Stomach (tissue), 9 donors: ENCODE data around the gene FAXDC2. TPM values are rescaled to one million over a fixed set of nuclear protein-coding genes. Genes with fewer than 3 reads are reported as not detected.

Experiments used
- DNase-seq, 2 donors: peaks; one replicate each; pipeline versions ENCODE4 v3.0.0 to v3.0.0-alpha.2; 2013 to 2019
- H3K27ac ChIP-seq, 5 donors: fragments of 200-600 bp in 4 of 5; sonication (generic) in 4 of 5; one replicate each; pipeline ENCODE4 v1.5.1; 2013 to 2019; ENCODE audit warnings: mild to moderate bottlenecking in 1 of 5, moderate library complexity in 1 of 5
- H3K27me3 ChIP-seq, 3 donors: fragments of 200-600 bp; sonication (generic); one replicate each; pipeline ENCODE4 v1.5.1; 2017 to 2019; ENCODE audit warnings: mixed run types in 1 of 3
- H3K36me3 ChIP-seq, 4 donors: fragments of 200-600 bp; sonication (generic); 1 replicate in 3 of 4; 2 replicates in 1 of 4; pipeline ENCODE4 v1.5.1; 2016 to 2019
- H3K4me1 ChIP-seq, 4 donors: fragments of 200-600 bp; sonication (generic); one replicate each; pipeline ENCODE4 v1.5.1; 2016 to 2019
- H3K4me3 ChIP-seq, 4 donors: fragments of 200-600 bp; sonication (generic) in 3 of 4; one replicate each; pipeline ENCODE4 v1.5.1; 2016 to 2019; ENCODE audit warnings: mild to moderate bottlenecking in 1 of 4
- H3K9me3 ChIP-seq, 4 donors: fragments of 200-600 bp; sonication (generic); one replicate each; pipeline ENCODE4 v1.5.1; 2016 to 2019
- EP300 ChIP-seq: sonication (generic); formaldehyde crosslinking; IDR thresholded peaks from one replicate; pipeline ENCODE4 v1.6.1; 2017; ENCODE audit warnings: antibody characterized with exemption
- POLR2A ChIP-seq, 4 donors: fragments of 450-650 bp; IDR thresholded peaks; one replicate each; pipeline ENCODE4 v1.6.1; 2016; ENCODE audit warnings: antibody characterized with exemption in 4 of 4, control low read depth in 2 of 4, mild to moderate bottlenecking in 1 of 4, moderate library complexity in 1 of 4
- POLR2AphosphoS5 ChIP-seq, 3 donors: sonication (generic); formaldehyde crosslinking; IDR thresholded peaks; one replicate each; pipeline ENCODE4 v1.6.1; 2016; ENCODE audit warnings: antibody characterized with exemption in 3 of 3
- WGBS, 5 donors: extraction: QIAGEN DNeasy Blood & Tissue Kit in 3 of 5; methylation state at CpG; one replicate each; pipeline versions ENCODE4 v1.1.5 to v1.1.7; 2013 to 2018; 5-methylcytosine and 5-hydroxymethylcytosine counted together
- intact Hi-C: fragments of 100-400 bp; cut with DNase I; formaldehyde crosslinking; loops from one replicate; pipeline ENCODE4 v1.15.1; 2023; ENCODE audit warnings: low total_unique reads
- polyA plus RNA-seq, 3 donors: library from polyadenylated mRNA; stranded (reverse); fragments of 200-250 nt; gene quantifications; one replicate each; pipeline ENCODE4 v1.2.3, GENCODE V29; 2013
- total RNA-seq, 5 donors: library from RNA; depleted of rRNA; stranded (reverse); fragments of >200 nt; gene quantifications; one replicate each; pipeline versions ENCODE4 v1.1.0 to v1.2.3, GENCODE V29; 2014 to 2016
- TF ChIP-seq, protein P1 (sequence below), 7 experiments: fragments of 450-650 bp in 4 of 7; fragments of 200-600 bp in 3 of 7; sonication (generic) in 3 of 7; IDR thresholded peaks; one replicate each; pipeline ENCODE4 v1.5.1; 2016 to 2019; ENCODE audit warnings: antibody characterized with exemption in 7 of 7, control low read depth in 2 of 7, mild to moderate bottlenecking in 1 of 7
- donor health status: healthy with polysubstance abuse.
- donor health status: Bipolar disorder and iron deficiency.
- donor health status: healthy.

The FAXDC2 gene
- total and polyA plus RNA-seq, 8 donors, result 4.9 to 160 (median 18.1) TPM

- no peak for DNase-seq
- Histone ChIP-seq H3K27me3 (no peaks in the 10 kb centered on the region), H3K9me3 (no peaks in the 10 kb centered on the region), H3K27ac (no peak overlapping the region), H3K4me3 (no peak overlapping the region), H3K4me1 (peaks cover 0 to 7% (median 0%) of the 10 kb centered on the region in 4 donors), H3K36me3 (peaks cover 37 to 98% (median 94%) of the 10 kb centered on the region in 4 donors)
- no peak for TF ChIP-seq POLR2AphosphoS5 (IDR thresholded peaks at IDR 0.05)
- TF ChIP-seq, protein P1, sequence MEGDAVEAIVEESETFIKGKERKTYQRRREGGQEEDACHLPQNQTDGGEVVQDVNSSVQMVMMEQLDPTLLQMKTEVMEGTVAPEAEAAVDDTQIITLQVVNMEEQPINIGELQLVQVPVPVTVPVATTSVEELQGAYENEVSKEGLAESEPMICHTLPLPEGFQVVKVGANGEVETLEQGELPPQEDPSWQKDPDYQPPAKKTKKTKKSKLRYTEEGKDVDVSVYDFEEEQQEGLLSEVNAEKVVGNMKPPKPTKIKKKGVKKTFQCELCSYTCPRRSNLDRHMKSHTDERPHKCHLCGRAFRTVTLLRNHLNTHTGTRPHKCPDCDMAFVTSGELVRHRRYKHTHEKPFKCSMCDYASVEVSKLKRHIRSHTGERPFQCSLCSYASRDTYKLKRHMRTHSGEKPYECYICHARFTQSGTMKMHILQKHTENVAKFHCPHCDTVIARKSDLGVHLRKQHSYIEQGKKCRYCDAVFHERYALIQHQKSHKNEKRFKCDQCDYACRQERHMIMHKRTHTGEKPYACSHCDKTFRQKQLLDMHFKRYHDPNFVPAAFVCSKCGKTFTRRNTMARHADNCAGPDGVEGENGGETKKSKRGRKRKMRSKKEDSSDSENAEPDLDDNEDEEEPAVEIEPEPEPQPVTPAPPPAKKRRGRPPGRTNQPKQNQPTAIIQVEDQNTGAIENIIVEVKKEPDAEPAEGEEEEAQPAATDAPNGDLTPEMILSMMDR (IDR thresholded peaks at IDR 0.05), result no peak
- TF ChIP-seq POLR2A (IDR thresholded peaks at IDR 0.05), result no peak
- no peak for TF ChIP-seq EP300
- 85 to 96% (median 94%) methylated on average over 4 to 5 of the region's 5 CpGs for WGBS, 5 donors
- intact Hi-C loops, result no loop called here
Observed at GRCh38 chr5:154820383-154820782, 30.0 kb downstream of the FAXDC2 start.

- H3K4me1 ChIP-seq, result peaks cover 0 to 7% (median 0%) of the 10 kb centered on the region in 4 donors
- no peak overlapping the region for H3K4me3 ChIP-seq
- peaks cover 46 to 100% (median 96%) of the 10 kb centered on the region in 4 donors for H3K36me3 ChIP-seq
- H3K9me3 ChIP-seq, result no peaks in the 10 kb centered on the region
- 58 to 78% (median 73%) methylated on average over 7 of the region's 7 CpGs for WGBS, 5 donors
- H3K27ac ChIP-seq, result peak overlapping the region in 2 of 5 donors; percentile 16 to 19
- TF ChIP-seq, protein P1 (IDR thresholded peaks at IDR 0.05), result no peak
- TF ChIP-seq POLR2AphosphoS5 (IDR thresholded peaks at IDR 0.05) (no peak), EP300 (no peak), POLR2A (IDR thresholded peaks at IDR 0.05) (no peak)
- H3K27me3 ChIP-seq, result no peaks in the 10 kb centered on the region
- no peak for DNase-seq
- intact Hi-C loops, result no loop called here
Observed at GRCh38 chr5:154819546-154819945, 30.9 kb downstream of the FAXDC2 start.

DNA sequence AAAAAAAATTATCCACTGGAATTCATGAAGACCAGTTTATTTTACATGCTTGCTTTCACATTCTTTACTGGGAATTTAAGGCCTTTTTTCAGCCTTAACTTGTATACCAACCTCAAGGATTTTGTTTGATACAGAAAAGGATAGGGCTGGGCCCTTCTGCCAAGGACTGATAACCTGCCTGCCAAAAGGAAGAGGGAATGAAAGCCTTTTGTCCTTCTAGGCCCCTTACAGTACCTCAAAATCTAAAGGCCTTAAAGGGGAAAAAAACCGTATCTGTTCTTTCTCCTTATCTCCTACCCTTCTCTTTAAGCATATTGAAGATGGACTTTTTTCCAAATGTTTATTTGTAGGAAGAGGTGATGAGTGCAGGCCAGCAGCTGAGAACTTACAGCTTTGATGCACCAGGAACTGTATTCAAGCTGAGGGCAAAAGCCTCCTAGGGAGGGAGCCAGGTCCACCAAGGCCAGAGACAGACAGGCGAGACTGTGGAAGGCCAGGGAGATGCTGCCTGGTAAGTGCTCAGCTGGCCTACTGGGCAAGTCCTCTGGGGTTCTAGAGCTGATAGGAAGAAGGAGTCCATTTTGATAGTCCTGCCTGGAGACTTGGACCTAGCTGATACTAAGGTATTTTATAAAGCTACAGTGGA is 31.8 kb downstream of the FAXDC2 start:
- TF ChIP-seq POLR2A (IDR thresholded peaks at IDR 0.05) (no peak), POLR2AphosphoS5 (IDR thresholded peaks at IDR 0.05) (no peak), EP300 (no peak)
- TF ChIP-seq, protein P1 (IDR thresholded peaks at IDR 0.05), result no peak
- Histone ChIP-seq H3K27me3 (no peaks in the 10 kb centered on the region), H3K4me3 (no peak overlapping the region), H3K27ac (peak overlapping the region in 2 of 5 donors; percentile 16 to 19), H3K4me1 (peaks cover 0 to 7% (median 0%) of the 10 kb centered on the region in 4 donors), H3K9me3 (no peaks in the 10 kb centered on the region), H3K36me3 (peaks cover 54 to 100% (median 96%) of the 10 kb centered on the region in 4 donors)
- no peak for DNase-seq
- 58 to 73% (median 67%) methylated on average over 2 of the region's 2 CpGs for WGBS, 5 donors
- intact Hi-C loops, result no loop called here

DNA sequence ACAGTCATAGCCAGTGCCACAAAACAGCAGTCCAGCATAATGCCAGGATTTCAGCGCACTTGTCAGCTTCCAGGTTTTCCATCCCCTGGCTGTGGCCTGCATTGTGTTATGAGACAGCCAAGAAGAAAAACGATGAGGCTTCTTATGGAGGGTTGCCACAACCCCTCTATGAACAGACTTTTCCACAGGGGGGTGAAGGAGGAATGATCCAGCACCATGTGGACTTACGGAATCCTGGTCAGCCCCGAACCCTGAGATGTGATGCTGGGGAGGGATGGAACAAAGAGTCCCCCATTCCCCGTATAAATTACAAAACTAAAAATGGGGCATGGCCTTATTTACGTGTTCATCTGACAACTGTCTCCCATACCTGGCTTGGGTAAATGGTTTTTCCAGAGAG is 32.6 kb downstream of the FAXDC2 start:
- H3K27ac ChIP-seq, result peak overlapping the region in 1 of 5 donors; percentile 14
- TF ChIP-seq, protein P1 (IDR thresholded peaks at IDR 0.05), result no peak
- TF ChIP-seq POLR2A (IDR thresholded peaks at IDR 0.05), result no peak
- TF ChIP-seq POLR2AphosphoS5 (IDR thresholded peaks at IDR 0.05), result no peak
- TF ChIP-seq EP300, result no peak
- H3K4me3 ChIP-seq, result no peak overlapping the region
- H3K9me3 ChIP-seq, result no peaks in the 10 kb centered on the region
- H3K36me3 ChIP-seq, result peaks cover 59 to 100% (median 96%) of the 10 kb centered on the region in 4 donors
- WGBS, 5 donors, result 78 to 87% (median 83%) methylated on average over 6 of the region's 6 CpGs
- intact Hi-C loops, result no loop called here
- H3K27me3 ChIP-seq, result no peaks in the 10 kb centered on the region
- peaks cover 0 to 7% (median 0%) of the 10 kb centered on the region in 4 donors for H3K4me1 ChIP-seq
- DNase-seq, result no peak
